ENCODE measurements around the gene SALL3. TPM values are rescaled to one million over a fixed set of nuclear protein-coding genes. Genes with fewer than 3 reads are reported as not detected.

SALL3 gene
- total and polyA plus RNA-seq, 2 of the 4 experiments (the other 2 are of a cell fraction): not detected

- in situ Hi-C loops (cut with MboI; ENCODE audit: low sequenced_read_pairs): no loop called here
- Histone ChIP-seq H3K4ac (ENCODE audit: low read depth, low read length) (no peak overlapping the region), H3K9me1 (ENCODE audit: insufficient read depth, low read length) (no peaks in the 10 kb centered on the region), H3K9ac (ENCODE audit: low read depth, low read length) (no peak overlapping the region), H4K5ac (ENCODE audit: low read depth, low read length) (no peak overlapping the region), H2BK120ac (ENCODE audit: low read depth, low read length) (no peak overlapping the region), H3K4me1 (ENCODE audit: control insufficient read depth, insufficient read depth, low read length) (no peaks in the 10 kb centered on the region), H3K36me3 (ENCODE audit: control insufficient read depth, insufficient read depth, low read length) (no peaks in the 10 kb centered on the region), H3K27me3 (ENCODE audit: control insufficient read depth, insufficient read depth, low read length) (no peaks in the 10 kb centered on the region), H2BK15ac (ENCODE audit: low read depth, low read length) (no peak overlapping the region), H3K14ac (replicated peaks; ENCODE audit: low read depth, low read length) (no peak overlapping the region), H2AFZ (replicated peaks; ENCODE audit: low read length, poor library complexity) (no peak overlapping the region), H3K18ac (ENCODE audit: low read depth, low read length) (no peak overlapping the region), H2BK5ac (ENCODE audit: low read depth, low read length, poor library complexity, severe bottlenecking) (no peak overlapping the region), H3K56ac (ENCODE audit: extremely low read depth, insufficient read depth, low read length) (no peak overlapping the region), H4K20me1 (ENCODE audit: insufficient read depth, low read length) (no peaks in the 10 kb centered on the region), H3K27ac (ENCODE audit: insufficient read depth, low read length) (no peak overlapping the region), H3K79me1 (ENCODE audit: low read depth in 1 of 2, low read length in 2 of 2) (no peaks in the 10 kb centered on the region), H4K91ac (ENCODE audit: insufficient read depth, low read depth, low read length) (no peak overlapping the region), H3K4me3 (ENCODE audit: insufficient read depth, low read depth, low read length) (no peak overlapping the region), H3K4me2 (ENCODE audit: low read depth, low read length) (no peak overlapping the region), H4K8ac (ENCODE audit: low read depth in 2 of 2, low read length in 2 of 2) (no peak overlapping the region), H3K23ac (ENCODE audit: low read depth, low read length) (no peak overlapping the region), H3K9me3 (ENCODE audit: control insufficient read depth, insufficient read depth, low read length) (peaks cover 48% of the 10 kb centered on the region), H2BK20ac (ENCODE audit: low read depth, low read length) (no peak overlapping the region), H2AK9ac (replicated peaks; ENCODE audit: low read depth, low read length, poor library complexity) (no peak overlapping the region), H2AK5ac (ENCODE audit: low read depth, low read length) (no peak overlapping the region)
- ATAC-seq (ENCODE audit: low read depth) (no peak), DNase-seq (no peak)
- CTCF ChIA-PET: no interaction called here
- POLR2A ChIA-PET (ENCODE audit: unreplicated experiment): no interaction called here
- BruUV-seq (replicated peaks): no TSS peak
- intact Hi-C loops (cut with micrococcal nuclease): no loop called here
- dilution Hi-C loops (cut with HindIII; ENCODE audit: low sequenced_read_pairs, unreplicated experiment): no loop called here
- TF ChIP-seq RAD21 (IDR thresholded peaks at IDR 0.05; ENCODE audit: low read length): no peak
- no peak for TF ChIP-seq BHLHE40 (IDR thresholded peaks at IDR 0.05; ENCODE audit: low read depth, low read length)
- no peak for TF ChIP-seq CHD1 (IDR thresholded peaks at IDR 0.05; ENCODE audit: low read depth, low read length)
- no peak for TF ChIP-seq CTCF (conservative IDR thresholded peaks at IDR 0.05; ENCODE audit: low read depth, low read length)
- no peak for TF ChIP-seq MAFK (IDR thresholded peaks at IDR 0.05; ENCODE audit: low read depth, low read length)
- WGBS, 2 experiments (ENCODE audit: extremely low coverage in 2 of 2, insufficient read length in 1 of 2): 76% methylated on average over 6 of the region's 10 CpGs; no CpG with 5 or more reads in 1 of the 2 experiments
These were observed 29.2 kb upstream of the SALL3 start for GRCh38 chr18:78950386-78950785.
